IMR-90 (cell line): ENCODE data around the gene CADM2. TPM values are rescaled to one million over a fixed set of nuclear protein-coding genes. Genes with fewer than 3 reads are reported as not detected.

Experiments used
- ATAC-seq: fragments of 200-7000 bp; cut with Tn5 transposase; 2 replicates; pipeline ENCODE4 v1.9.1; 2020; ENCODE audit warnings: low read depth, mild to moderate bottlenecking, moderate library complexity
- BruUV-seq: library from RNA; stranded (reverse); fragments of 400-500 nt; replicated peaks from 2 replicates; lab custom pipeline; 2021; lab: Mats Ljungman, UMichigan
- CTCF ChIA-PET: fragments of 300-600 bp; formaldehyde crosslinking; extraction: SDS; loops from one replicate; lab custom pipeline; 2021; ENCODE audit warnings: antibody characterized with exemption; lab: Yijun Ruan, JAX
- POLR2A ChIA-PET: fragments of 300-600 bp; sonication (Branson Sonifier 250); formaldehyde crosslinking; loops from one replicate; lab custom pipeline; 2022; ENCODE audit warnings: antibody characterized with exemption; ENCODE audit not compliant: unreplicated experiment; lab: Charles Lee
- DNase-seq: peaks from one replicate; pipeline ENCODE4 v3.0.0; 2013
- H2AFZ ChIP-seq: replicated peaks from 2 replicates; pipeline ENCODE3; 2013; ENCODE audit warnings: low read length, mild to moderate bottlenecking; ENCODE audit not compliant: poor library complexity
- H2AK5ac ChIP-seq: 2 replicates; pipeline ENCODE4 v1.6.1; 2013; ENCODE audit warnings: low read depth, low read length, inconsistent platforms
- H2AK9ac ChIP-seq: replicated peaks from 2 replicates; pipeline ENCODE3; 2013; ENCODE audit warnings: mild to moderate bottlenecking, low read depth, low read length, moderate library complexity; ENCODE audit not compliant: poor library complexity
- H2BK120ac ChIP-seq: 2 replicates; pipeline ENCODE4 v1.6.1; 2013; ENCODE audit warnings: low read depth, low read length, inconsistent platforms
- H2BK15ac ChIP-seq: 3 replicates; pipeline ENCODE4 v1.6.1; 2013; ENCODE audit warnings: low read depth, low read length, inconsistent platforms
- H2BK20ac ChIP-seq: 2 replicates; pipeline ENCODE4 v1.6.1; 2013; ENCODE audit warnings: low read depth, mild to moderate bottlenecking, inconsistent platforms, low read length, moderate library complexity
- H2BK5ac ChIP-seq: 2 replicates; pipeline ENCODE4 v1.6.1; 2013; ENCODE audit warnings: mild to moderate bottlenecking, low read depth, low read length, inconsistent platforms; ENCODE audit not compliant: poor library complexity, severe bottlenecking
- H3K14ac ChIP-seq: replicated peaks from 2 replicates; pipeline ENCODE4 v1.6.1; 2013; ENCODE audit warnings: low read depth, low read length, inconsistent platforms
- H3K18ac ChIP-seq: 2 replicates; pipeline ENCODE4 v1.6.1; 2013; ENCODE audit warnings: low read depth, low read length, control low read depth
- H3K23ac ChIP-seq: 2 replicates; pipeline ENCODE4 v1.6.1; 2013; ENCODE audit warnings: low read depth, low read length, inconsistent platforms
- H3K27ac ChIP-seq: 2 replicates; pipeline ENCODE4 v1.5.1; 2013; ENCODE audit warnings: mild to moderate bottlenecking, control low read depth, low read length; ENCODE audit not compliant: insufficient read depth
- H3K27me3 ChIP-seq: 2 replicates; pipeline ENCODE4 v1.6.1; 2013; ENCODE audit warnings: low read length; ENCODE audit not compliant: control insufficient read depth, insufficient read depth
- H3K36me3 ChIP-seq: 2 replicates; pipeline ENCODE4 v1.6.1; 2013; ENCODE audit warnings: low read length, mixed read lengths; ENCODE audit not compliant: control insufficient read depth, insufficient read depth
- H3K4ac ChIP-seq: 2 replicates; pipeline ENCODE4 v1.6.1; 2013; ENCODE audit warnings: low read depth, low read length, inconsistent platforms
- H3K4me1 ChIP-seq: 2 replicates; pipeline ENCODE4 v1.6.1; 2013; ENCODE audit warnings: low read length, mixed read lengths; ENCODE audit not compliant: control insufficient read depth, insufficient read depth
- H3K4me2 ChIP-seq: 2 replicates; pipeline ENCODE4 v1.6.1; 2013; ENCODE audit warnings: low read depth, mild to moderate bottlenecking, control low read depth, low read length, moderate library complexity
- H3K4me3 ChIP-seq: 2 replicates; pipeline ENCODE4 v1.5.1; 2013; ENCODE audit warnings: low read depth, mild to moderate bottlenecking, control low read depth, low read length, moderate library complexity; ENCODE audit not compliant: insufficient read depth
- H3K56ac ChIP-seq: 2 replicates; pipeline ENCODE4 v1.6.1; 2013; ENCODE audit warnings: low read length, inconsistent platforms; ENCODE audit not compliant: insufficient read depth; ENCODE audit errors: extremely low read depth
- H3K79me1 ChIP-seq, 2 experiments: 2 replicates each; pipeline ENCODE4 v1.6.1; 2013; ENCODE audit warnings: low read length in 2 of 2, inconsistent platforms in 1 of 2, low read depth in 1 of 2
- H3K9ac ChIP-seq: 2 replicates; pipeline ENCODE4 v1.6.1; 2013; ENCODE audit warnings: low read depth, low read length, control low read depth
- H3K9me1 ChIP-seq: 2 replicates; pipeline ENCODE4 v1.6.1; 2013; ENCODE audit warnings: low read length, inconsistent platforms; ENCODE audit not compliant: insufficient read depth
- H3K9me3 ChIP-seq: 2 replicates; pipeline ENCODE4 v1.6.1; 2013; ENCODE audit warnings: low read length; ENCODE audit not compliant: control insufficient read depth, insufficient read depth
- H4K20me1 ChIP-seq: 2 replicates; pipeline ENCODE4 v1.6.1; 2013; ENCODE audit warnings: low read length, inconsistent platforms; ENCODE audit not compliant: insufficient read depth
- H4K5ac ChIP-seq: 2 replicates; pipeline ENCODE4 v1.6.1; 2013; ENCODE audit warnings: mild to moderate bottlenecking, low read depth, low read length, control low read depth
- H4K8ac ChIP-seq, 2 experiments: 2 replicates each; pipeline ENCODE4 v1.6.1; 2013; ENCODE audit warnings: low read depth in 2 of 2, low read length in 2 of 2, control low read depth in 1 of 2, inconsistent platforms in 1 of 2
- H4K91ac ChIP-seq: 2 replicates; pipeline ENCODE4 v1.6.1; 2013; ENCODE audit warnings: low read depth, low read length, inconsistent platforms; ENCODE audit not compliant: insufficient read depth
- FOS ChIP-seq: fragments of 150-350 bp; IDR thresholded peaks from 2 replicates; pipeline ENCODE4 v1.6.1; 2016; ENCODE audit warnings: low read depth, low read length
- MAFK ChIP-seq: IDR thresholded peaks from 2 replicates; pipeline ENCODE4 v1.6.1; 2012; ENCODE audit warnings: low read depth, low read length, improper control_type of control experiment
- WGBS, 2 experiments: methylation state at CpG; one replicate each; pipeline versions ENCODE4 v1.1.5 to v1.1.7; 2013; ENCODE audit warnings: missing lambda C conversion rate in 2 of 2; ENCODE audit not compliant: insufficient read length in 1 of 2; ENCODE audit errors: extremely low coverage in 2 of 2; 5-methylcytosine and 5-hydroxymethylcytosine counted together
- dilution Hi-C: fragments of 300-500 bp; cut with HindIII; formaldehyde crosslinking; loops from one replicate; pipeline ENCODE4 v1.14.3; 2018; ENCODE audit warnings: low sequenced_read_pairs; ENCODE audit not compliant: unreplicated experiment
- in situ Hi-C: fragments of 300-500 bp; cut with MboI; formaldehyde crosslinking; loops from 3 replicates; pipeline ENCODE4 v1.14.3; 2019; ENCODE audit warnings: low sequenced_read_pairs, inconsistent platforms, mixed read lengths
- intact Hi-C: fragments of 100-400 bp; cut with micrococcal nuclease; formaldehyde crosslinking; loops from 2 replicates; pipeline ENCODE4 v1.10.0; 2022
- polyA plus RNA-seq, 3 experiments: library from polyadenylated mRNA; depleted of rRNA; stranded (reverse); fragments of >200 nt; gene quantifications; 2 replicates each; pipeline ENCODE4 v1.2.3, GENCODE V29; 2012; ENCODE audit warnings: low replicate concordance in 1 of 3
- total RNA-seq: library from RNA; depleted of rRNA; stranded (reverse); fragments of >200 nt; gene quantifications from 2 replicates; pipeline ENCODE4 v1.2.3, GENCODE V29; 2012

The CADM2 gene
- total and polyA plus RNA-seq, 2 of the 4 experiments (the other 2 are of a cell fraction), result not detected

- Histone ChIP-seq H3K4ac (no peak overlapping the region), H3K14ac (no peak overlapping the region), H3K9ac (no peak overlapping the region), H3K27ac (no peak overlapping the region), H3K4me1 (no peaks in the 10 kb centered on the region), H3K18ac (no peak overlapping the region), H4K5ac (no peak overlapping the region), H3K9me3 (no peaks in the 10 kb centered on the region), H3K4me2 (no peak overlapping the region), H3K36me3 (no peaks in the 10 kb centered on the region), H2BK120ac (no peak overlapping the region), H3K9me1 (no peaks in the 10 kb centered on the region), H3K79me1 (no peaks in the 10 kb centered on the region), H4K20me1 (no peaks in the 10 kb centered on the region), H4K8ac (no peak overlapping the region), H2BK20ac (no peak overlapping the region), H2AK5ac (no peak overlapping the region), H4K91ac (no peak overlapping the region), H3K56ac (no peak overlapping the region), H3K23ac (no peak overlapping the region), H3K27me3 (no peaks in the 10 kb centered on the region), H3K4me3 (no peak overlapping the region), H2BK15ac (no peak overlapping the region), H2AFZ (no peak overlapping the region), H2BK5ac (no peak overlapping the region), H2AK9ac (no peak overlapping the region)
- WGBS, 2 experiments, result no CpG with 5 or more reads among the region's 1 CpG
- no TSS peak for BruUV-seq
- ChIA-PET POLR2A (no interaction called here), CTCF (no interaction called here)
- DNase-seq (no peak), ATAC-seq (no peak)
- TF ChIP-seq MAFK, result peak; percentile 75
- TF ChIP-seq FOS, result no peak
- in situ Hi-C loops (no loop called here), dilution Hi-C loops (no loop called here), intact Hi-C loops (no loop called here)
These were observed 27.0 kb downstream of the CADM2 start for GRCh38 chr3:84985795-84986194.
